Mesenchymal stem cell (in vitro differentiated cells and primary cell): ENCODE measurements around the gene PRSS37.

Source experiments
- DNase-seq: peaks from one replicate; pipeline ENCODE4 v3.0.0-alpha.2; 2013
- H2AFZ ChIP-seq: one replicate; pipeline ENCODE4 v1.6.1; 2013; ENCODE audit warnings: low read depth, mild to moderate bottlenecking, control low read depth, inconsistent platforms, low read length, moderate library complexity
- H2AK5ac ChIP-seq: 2 replicates; pipeline ENCODE4 v1.6.1; 2013; ENCODE audit warnings: low read length, moderate library complexity, mild to moderate bottlenecking, inconsistent platforms; ENCODE audit not compliant: severe bottlenecking
- H2BK120ac ChIP-seq: one replicate; pipeline ENCODE4 v1.6.1; 2013; ENCODE audit warnings: low read depth, mild to moderate bottlenecking, inconsistent platforms, low read length, moderate library complexity
- H2BK12ac ChIP-seq, 2 experiments: one replicate each; pipeline ENCODE4 v1.6.1; 2013; ENCODE audit warnings: inconsistent platforms in 2 of 2, low read length in 2 of 2, mild to moderate bottlenecking in 2 of 2, moderate library complexity in 2 of 2, control low read depth in 1 of 2
- H2BK15ac ChIP-seq: one replicate; pipeline ENCODE4 v1.6.1; 2013; ENCODE audit warnings: mild to moderate bottlenecking, low read depth, inconsistent platforms; ENCODE audit not compliant: poor library complexity, severe bottlenecking
- H2BK5ac ChIP-seq: 2 replicates; pipeline ENCODE4 v1.6.1; 2013; ENCODE audit warnings: low read depth, mild to moderate bottlenecking, low read length, control low read depth, inconsistent platforms; ENCODE audit not compliant: poor library complexity, severe bottlenecking
- H3K14ac ChIP-seq, 2 experiments: one replicate each; pipeline ENCODE4 v1.6.1; 2013; ENCODE audit warnings: inconsistent platforms in 2 of 2, low read length in 2 of 2, control low read depth in 1 of 2, mild to moderate bottlenecking in 1 of 2, moderate library complexity in 1 of 2
- H3K18ac ChIP-seq, 2 experiments: one replicate each; pipeline ENCODE4 v1.6.1; 2013; ENCODE audit warnings: inconsistent platforms in 2 of 2, low read length in 2 of 2, control low read depth in 1 of 2, low read depth in 1 of 2, mild to moderate bottlenecking in 1 of 2
- H3K23ac ChIP-seq, 2 experiments: one replicate each; pipeline ENCODE4 v1.6.1; 2013; ENCODE audit warnings: inconsistent platforms in 2 of 2, low read length in 2 of 2, mild to moderate bottlenecking in 2 of 2, moderate library complexity in 2 of 2, control low read depth in 1 of 2
- H3K27ac ChIP-seq: 2 replicates; pipeline ENCODE4 v1.5.1; 2013; ENCODE audit warnings: mild to moderate bottlenecking, moderate library complexity, low read length, control low read depth, inconsistent platforms; ENCODE audit not compliant: poor library complexity, severe bottlenecking
- H3K27me3 ChIP-seq, 2 experiments: 2 replicates each; pipeline versions ENCODE4 v1.6.1 to v1.7.0; 2013; ENCODE audit warnings: low read length in 2 of 2, mild to moderate bottlenecking in 2 of 2, moderate library complexity in 2 of 2, control low read depth in 1 of 2, inconsistent platforms in 1 of 2; ENCODE audit not compliant: control insufficient read depth in 1 of 2, insufficient read depth in 1 of 2
- H3K36me3 ChIP-seq, 2 experiments: 2 replicates each; pipeline versions ENCODE4 v1.6.1 to v1.7.0; 2013; ENCODE audit warnings: low read length in 2 of 2, control low read depth in 1 of 2, inconsistent platforms in 1 of 2, low read depth in 1 of 2, mild to moderate bottlenecking in 1 of 2; ENCODE audit not compliant: insufficient read depth in 2 of 2, control insufficient read depth in 1 of 2
- H3K4ac ChIP-seq, 2 experiments: one replicate each; pipeline ENCODE4 v1.6.1; 2013; ENCODE audit warnings: inconsistent platforms in 2 of 2, low read length in 2 of 2, mild to moderate bottlenecking in 2 of 2, moderate library complexity in 2 of 2, control low read depth in 1 of 2, low read depth in 1 of 2
- H3K4me1 ChIP-seq: 2 replicates; pipeline ENCODE4 v1.6.1; 2013; ENCODE audit warnings: low read depth, low read length, control low read depth; ENCODE audit not compliant: control insufficient read depth, insufficient read depth
- H3K4me2 ChIP-seq: 2 replicates; pipeline ENCODE4 v1.6.1; 2013; ENCODE audit warnings: low read length, mild to moderate bottlenecking, inconsistent platforms; ENCODE audit not compliant: poor library complexity, severe bottlenecking
- H3K4me3 ChIP-seq, 2 experiments: 2 replicates each; pipeline versions ENCODE4 v1.5.1 to v1.7.0; 2013; ENCODE audit warnings: low read length in 2 of 2, mild to moderate bottlenecking in 2 of 2, control low read depth in 1 of 2, low read depth in 1 of 2; ENCODE audit not compliant: insufficient read depth in 1 of 2
- H3K79me1 ChIP-seq: replicated peaks from 2 replicates; pipeline ENCODE4 v1.6.1; 2013; ENCODE audit warnings: mild to moderate bottlenecking, control low read depth, low read length, inconsistent platforms; ENCODE audit not compliant: poor library complexity, severe bottlenecking
- H3K9ac ChIP-seq: 2 replicates; pipeline ENCODE4 v1.7.0; 2013; ENCODE audit warnings: mild to moderate bottlenecking, low read length, moderate library complexity
- H3K9me3 ChIP-seq: 2 replicates; pipeline ENCODE4 v1.7.0; 2013; ENCODE audit warnings: mild to moderate bottlenecking, low read length; ENCODE audit not compliant: control insufficient read depth
- H4K8ac ChIP-seq: one replicate; pipeline ENCODE4 v1.6.1; 2013; ENCODE audit warnings: inconsistent platforms, mild to moderate bottlenecking, low read length, moderate library complexity
- H4K91ac ChIP-seq: one replicate; pipeline ENCODE4 v1.6.1; 2013; ENCODE audit warnings: mild to moderate bottlenecking, low read length, inconsistent platforms
- WGBS: methylation state at CpG from one replicate; pipeline ENCODE4 v1.1.7; 2013; ENCODE audit warnings: mixed read lengths; 5-methylcytosine and 5-hydroxymethylcytosine counted together

PRSS37 gene

DNA sequence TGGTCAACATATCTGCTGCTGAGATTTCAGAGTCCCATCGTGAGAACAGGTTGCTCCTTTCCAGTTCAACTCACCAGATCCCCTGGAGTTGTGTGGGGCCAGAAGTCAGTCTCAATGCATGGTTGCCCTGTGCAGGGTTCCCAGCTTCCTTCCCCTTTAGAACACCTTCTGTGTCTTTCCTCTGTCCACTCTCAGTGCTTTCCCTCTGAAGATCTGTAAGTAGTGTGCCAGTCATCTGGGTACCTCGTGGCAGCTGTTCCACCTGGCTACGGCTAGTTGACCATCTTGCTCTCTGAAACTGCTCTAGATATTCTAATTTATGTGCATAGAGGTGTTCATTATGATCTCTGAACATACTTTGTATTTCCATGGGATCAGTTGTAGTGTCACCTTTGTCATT is 36.1 kb upstream of the PRSS37 start:
- H4K91ac ChIP-seq, result no peak overlapping the region
- H3K9me3 ChIP-seq, result peaks cover 21% of the 10 kb centered on the region
- H3K79me1 ChIP-seq, result no peaks in the 10 kb centered on the region
- H4K8ac ChIP-seq, result no peak overlapping the region
- no peak overlapping the region for H3K4ac ChIP-seq
- H3K36me3 ChIP-seq, result no peaks in the 10 kb centered on the region
- H3K4me1 ChIP-seq, result no peaks in the 10 kb centered on the region
- H2BK12ac ChIP-seq, result no peak overlapping the region
- H3K4me3 ChIP-seq, result no peak overlapping the region
- no peak overlapping the region for H3K23ac ChIP-seq
- no peak overlapping the region for H3K9ac ChIP-seq
- no peak overlapping the region for H2AK5ac ChIP-seq
- 76% methylated on average over 2 of the region's 3 CpGs for WGBS
- no peak overlapping the region for H2AFZ ChIP-seq
- H3K14ac ChIP-seq, result no peak overlapping the region
- DNase-seq, result no peak
- H3K18ac ChIP-seq, result no peak overlapping the region
- no peak overlapping the region for H2BK15ac ChIP-seq
- no peak overlapping the region for H3K4me2 ChIP-seq
- no peak overlapping the region for H3K27ac ChIP-seq
- no peaks in the 10 kb centered on the region for H3K27me3 ChIP-seq
- no peak overlapping the region for H2BK120ac ChIP-seq
- H2BK5ac ChIP-seq, result no peak overlapping the region

DNA sequence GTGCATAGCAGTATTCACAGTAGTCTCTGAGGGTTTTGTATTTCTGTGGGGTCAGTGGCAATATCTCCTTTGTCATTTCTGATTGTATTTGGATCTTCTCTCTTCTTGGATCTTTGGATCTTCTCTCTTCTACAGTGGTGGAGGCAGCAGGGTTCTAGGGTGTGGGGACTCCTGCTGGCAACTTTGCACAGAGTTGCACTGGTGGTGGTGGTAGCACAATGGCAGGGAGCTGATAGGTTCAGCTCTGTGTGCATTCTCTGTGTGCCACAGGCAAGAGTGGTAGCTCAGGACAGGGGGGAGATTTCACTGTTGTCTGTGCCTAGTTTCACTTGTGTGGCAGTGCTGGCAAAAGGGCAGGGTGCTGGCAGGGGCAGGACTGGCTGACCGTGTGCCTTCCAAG is 35.1 kb upstream of the PRSS37 start:
- no peak overlapping the region for H4K91ac ChIP-seq

GRCh38 chr7:141875453-141875852 is 34.2 kb upstream of the PRSS37 start:
- no peak overlapping the region for H2AK5ac ChIP-seq
- no peak overlapping the region for H3K4me3 ChIP-seq
- no peak overlapping the region for H3K23ac ChIP-seq
- H2BK12ac ChIP-seq, result no peak overlapping the region
- no peak overlapping the region for H3K18ac ChIP-seq
- H3K36me3 ChIP-seq, result no peaks in the 10 kb centered on the region
- 100% methylated on average over 2 of the region's 2 CpGs for WGBS
- no peaks in the 10 kb centered on the region for H3K27me3 ChIP-seq
- H3K4ac ChIP-seq, result no peak overlapping the region
- peaks cover 16% of the 10 kb centered on the region for H3K9me3 ChIP-seq
- H2BK120ac ChIP-seq, result no peak overlapping the region
- H4K8ac ChIP-seq, result no peak overlapping the region
- no peak overlapping the region for H3K14ac ChIP-seq
- H3K4me1 ChIP-seq, result no peaks in the 10 kb centered on the region
- H2AFZ ChIP-seq, result no peak overlapping the region
- H2BK5ac ChIP-seq, result no peak overlapping the region
- H3K9ac ChIP-seq, result no peak overlapping the region
- no peak overlapping the region for H4K91ac ChIP-seq
- DNase-seq, result no peak
- H3K79me1 ChIP-seq, result no peaks in the 10 kb centered on the region
- no peak overlapping the region for H3K4me2 ChIP-seq
- H2BK15ac ChIP-seq, result no peak overlapping the region
- H3K27ac ChIP-seq, result no peak overlapping the region

More for the DNA sequence above, 35.1 kb upstream of the PRSS37 start:
- Histone ChIP-seq H2AK5ac (no peak overlapping the region), H3K79me1 (no peaks in the 10 kb centered on the region), H3K4me3 (peak overlapping the region in 1 of 2 experiments; percentile 39), H2BK120ac (no peak overlapping the region), H4K8ac (peak overlapping the region; percentile 41), H3K4me1 (no peaks in the 10 kb centered on the region), H2BK12ac (no peak overlapping the region), H2AFZ (no peak overlapping the region), H3K9ac (no peak overlapping the region), H3K27me3 (no peaks in the 10 kb centered on the region), H3K18ac (no peak overlapping the region), H2BK15ac (no peak overlapping the region), H3K27ac (no peak overlapping the region), H3K4me2 (no peak overlapping the region), H3K36me3 (no peaks in the 10 kb centered on the region), H2BK5ac (no peak overlapping the region), H3K23ac (no peak overlapping the region), H3K4ac (no peak overlapping the region), H3K9me3 (peaks cover 21% of the 10 kb centered on the region), H3K14ac (no peak overlapping the region)
- 54% methylated on average over 1 of the region's 1 CpG for WGBS
- no peak for DNase-seq

DNA sequence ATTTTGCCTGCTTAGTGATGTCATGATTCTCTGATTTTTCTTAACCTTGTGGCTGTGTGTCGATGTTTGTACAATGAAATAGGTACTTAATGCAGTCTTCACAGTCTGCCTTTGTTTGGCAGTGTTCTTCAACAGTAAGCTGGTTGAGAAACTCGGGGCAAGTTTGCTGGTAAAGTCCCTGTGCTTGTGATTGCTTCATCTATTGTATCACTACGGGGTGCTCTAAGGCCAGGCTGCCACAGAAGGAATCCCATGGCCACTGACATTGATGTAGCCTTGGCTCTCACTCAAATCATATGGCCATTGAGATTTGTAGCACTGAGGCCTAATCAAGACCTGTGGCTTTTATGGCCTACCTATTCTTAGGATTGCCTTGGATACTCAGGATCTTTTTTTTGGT is 33.5 kb upstream of the PRSS37 start:
- no peak overlapping the region for H3K27ac ChIP-seq
- H3K4me1 ChIP-seq, result no peaks in the 10 kb centered on the region
- H2AFZ ChIP-seq, result no peak overlapping the region
- H3K27me3 ChIP-seq, result no peaks in the 10 kb centered on the region
- no peak overlapping the region for H2BK5ac ChIP-seq
- peaks cover 16% of the 10 kb centered on the region for H3K9me3 ChIP-seq
- H2BK12ac ChIP-seq, result no peak overlapping the region
- no peak overlapping the region for H3K14ac ChIP-seq
- H3K4me3 ChIP-seq, result no peak overlapping the region
- H3K18ac ChIP-seq, result no peak overlapping the region
- no peaks in the 10 kb centered on the region for H3K79me1 ChIP-seq
- no peak overlapping the region for H4K91ac ChIP-seq
- DNase-seq, result no peak
- H3K9ac ChIP-seq, result no peak overlapping the region
- no peak overlapping the region for H3K4me2 ChIP-seq
- H2AK5ac ChIP-seq, result no peak overlapping the region
- H3K23ac ChIP-seq, result no peak overlapping the region
- H4K8ac ChIP-seq, result no peak overlapping the region
- WGBS, result 45% methylated on average over 3 of the region's 3 CpGs
- no peak overlapping the region for H2BK15ac ChIP-seq
- no peaks in the 10 kb centered on the region for H3K36me3 ChIP-seq
- no peak overlapping the region for H3K4ac ChIP-seq
- H2BK120ac ChIP-seq, result no peak overlapping the region
